ENCODE measurements around the gene MPHOSPH10. TPM values are rescaled to one million over a fixed set of nuclear protein-coding genes. Genes with fewer than 3 reads are reported as not detected.

Gene MPHOSPH10
- total RNA-seq, 1 donor from 2014 or later = 41.1 TPM

GRCh38 chr2:71148506-71149063, 18.2 kb downstream of the MPHOSPH10 start:
- H3K36me3 ChIP-seq (ENCODE audit: insufficient read depth, low read length) = peaks cover 39% of the 10 kb centered on the region

GRCh38 chr2:71150082-71150816, 19.8 kb downstream of the MPHOSPH10 start:
- Histone ChIP-seq H3K27me3 (ENCODE audit: insufficient read depth, low read length) (peaks cover under 1% of the 10 kb centered on the region), H2AFZ (ENCODE audit: low read depth, low read length) (no peak overlapping the region), H3K4me2 (ENCODE audit: low read length) (no peak overlapping the region), H3K27ac (ENCODE audit: low read depth, low read length) (no peak overlapping the region), H3K4me1 (ENCODE audit: insufficient read depth, low read length) (no peaks in the 10 kb centered on the region), H3K79me2 (ENCODE audit: insufficient read depth, low read length) (no peaks in the 10 kb centered on the region), H3K9me3 (ENCODE audit: insufficient read depth, low read depth, low read length) (no peaks in the 10 kb centered on the region), H4K20me1 (ENCODE audit: insufficient read depth, low read length) (peaks cover 26% of the 10 kb centered on the region), H3K9ac (ENCODE audit: low read length) (no peak overlapping the region), H3K4me3 (ENCODE audit: insufficient read depth, low read depth, low read length) (no peak overlapping the region), H3K36me3 (ENCODE audit: insufficient read depth, low read length) (peaks cover 22% of the 10 kb centered on the region)
- Mint-ChIP-seq H3K9me3 (ENCODE audit: unreplicated experiment) (no peaks in the 10 kb centered on the region), H3K27me3 (ENCODE audit: low read depth, unreplicated experiment) (peaks cover 2% of the 10 kb centered on the region), H3K27ac (ENCODE audit: unreplicated experiment) (no peak overlapping the region), H3K36me3 (ENCODE audit: low read depth, unreplicated experiment) (peaks cover 11% of the 10 kb centered on the region), H3K4me3 (ENCODE audit: unreplicated experiment) (no peak overlapping the region), H3K4me1 (ENCODE audit: low read depth, unreplicated experiment) (peaks cover 1% of the 10 kb centered on the region)
- no peak for DNase-seq (ENCODE audit: low read depth)
- no peak for FAIRE-seq
- TF ChIP-seq EZH2 (IDR thresholded peaks at IDR 0.05; ENCODE audit: insufficient read depth, low read length) (no peak), CTCF (IDR thresholded peaks at IDR 0.05; ENCODE audit: insufficient read depth, low read depth, low read length) (no peak)

More at GRCh38 chr2:71148506-71149063, 18.2 kb downstream of the MPHOSPH10 start:
- Histone ChIP-seq H3K9ac (ENCODE audit: low read length) (no peak overlapping the region), H3K27ac (ENCODE audit: low read depth, low read length) (no peak overlapping the region), H3K4me2 (ENCODE audit: low read length) (no peak overlapping the region), H3K27me3 (ENCODE audit: insufficient read depth, low read length) (no peaks in the 10 kb centered on the region), H3K4me1 (ENCODE audit: insufficient read depth, low read length) (no peaks in the 10 kb centered on the region), H4K20me1 (ENCODE audit: insufficient read depth, low read length) (peaks cover 39% of the 10 kb centered on the region), H3K79me2 (ENCODE audit: insufficient read depth, low read length) (no peaks in the 10 kb centered on the region), H2AFZ (ENCODE audit: low read depth, low read length) (no peak overlapping the region), H3K4me3 (ENCODE audit: insufficient read depth, low read depth, low read length) (no peak overlapping the region), H3K9me3 (ENCODE audit: insufficient read depth, low read depth, low read length) (no peaks in the 10 kb centered on the region)
- H3K27ac Mint-ChIP-seq (ENCODE audit: unreplicated experiment) = no peak overlapping the region
- peaks cover 19% of the 10 kb centered on the region for H3K36me3 Mint-ChIP-seq (ENCODE audit: low read depth, unreplicated experiment)
- H3K4me1 Mint-ChIP-seq (ENCODE audit: low read depth, unreplicated experiment) = peaks cover 1% of the 10 kb centered on the region
- no peak overlapping the region for H3K4me3 Mint-ChIP-seq (ENCODE audit: unreplicated experiment)
- no peaks in the 10 kb centered on the region for H3K27me3 Mint-ChIP-seq (ENCODE audit: low read depth, unreplicated experiment)
- TF ChIP-seq CTCF (IDR thresholded peaks at IDR 0.05; ENCODE audit: insufficient read depth, low read depth, low read length) (no peak), EZH2 (IDR thresholded peaks at IDR 0.05; ENCODE audit: insufficient read depth, low read length) (no peak)
- no peaks in the 10 kb centered on the region for H3K9me3 Mint-ChIP-seq (ENCODE audit: unreplicated experiment)
- no peak for DNase-seq (ENCODE audit: low read depth)
- FAIRE-seq = no peak

GRCh38 chr2:71151620-71152019, 21.2 kb downstream of the MPHOSPH10 start:
- no peaks in the 10 kb centered on the region for H3K9me3 Mint-ChIP-seq (ENCODE audit: unreplicated experiment)
- no peaks in the 10 kb centered on the region for H3K9me3 ChIP-seq (ENCODE audit: insufficient read depth, low read depth, low read length)
- H2AFZ ChIP-seq (ENCODE audit: low read depth, low read length) = no peak overlapping the region
- peaks cover 16% of the 10 kb centered on the region for H4K20me1 ChIP-seq (ENCODE audit: insufficient read depth, low read length)
- H3K4me1 Mint-ChIP-seq (ENCODE audit: low read depth, unreplicated experiment) = peaks cover 1% of the 10 kb centered on the region
- no peak overlapping the region for H3K4me2 ChIP-seq (ENCODE audit: low read length)
- no peak overlapping the region for H3K27ac ChIP-seq (ENCODE audit: low read depth, low read length)
- H3K27me3 ChIP-seq (ENCODE audit: insufficient read depth, low read length) = peaks cover 6% of the 10 kb centered on the region
- TF ChIP-seq CTCF (IDR thresholded peaks at IDR 0.05; ENCODE audit: insufficient read depth, low read depth, low read length) (no peak), EZH2 (IDR thresholded peaks at IDR 0.05; ENCODE audit: insufficient read depth, low read length) (no peak)
- no peaks in the 10 kb centered on the region for H3K4me1 ChIP-seq (ENCODE audit: insufficient read depth, low read length)
- FAIRE-seq = no peak
- H3K4me3 Mint-ChIP-seq (ENCODE audit: unreplicated experiment) = no peak overlapping the region
- no peak overlapping the region for H3K27ac Mint-ChIP-seq (ENCODE audit: unreplicated experiment)
- peaks cover 9% of the 10 kb centered on the region for H3K36me3 Mint-ChIP-seq (ENCODE audit: low read depth, unreplicated experiment)
- peaks cover 11% of the 10 kb centered on the region for H3K27me3 Mint-ChIP-seq (ENCODE audit: low read depth, unreplicated experiment)
- H3K9ac ChIP-seq (ENCODE audit: low read length) = no peak overlapping the region
- H3K36me3 ChIP-seq (ENCODE audit: insufficient read depth, low read length) = peaks cover 12% of the 10 kb centered on the region
- DNase-seq (ENCODE audit: low read depth) = no peak
- H3K79me2 ChIP-seq (ENCODE audit: insufficient read depth, low read length) = no peaks in the 10 kb centered on the region
- no peak overlapping the region for H3K4me3 ChIP-seq (ENCODE audit: insufficient read depth, low read depth, low read length)

Data from astrocyte (in vitro differentiated cells and primary cell).